Liver (tissue), 9 donors: ENCODE data around the gene TCF12. TPM values are rescaled to one million over a fixed set of nuclear protein-coding genes. Genes with fewer than 3 reads are reported as not detected.

Experiments
- DNase-seq: peaks from one replicate; pipeline ENCODE4 v3.0.0-alpha.2; 2017; ENCODE audit warnings: low spot score
- H3K27ac ChIP-seq, 2 donors: one replicate each; pipeline ENCODE4 v1.7.0; 2013; ENCODE audit warnings: inconsistent platforms in 2 of 2, low read length in 2 of 2, control low read depth in 1 of 2, low read depth in 1 of 2, mild to moderate bottlenecking in 1 of 2
- H3K27me3 ChIP-seq, 4 donors: one replicate each; pipeline versions ENCODE4 v1.6.1 to v1.7.0; 2013; ENCODE audit warnings: low read length in 3 of 4, inconsistent platforms in 1 of 4, mild to moderate bottlenecking in 1 of 4, moderate library complexity in 1 of 4; ENCODE audit not compliant: control insufficient read depth in 4 of 4, insufficient read depth in 4 of 4
- H3K36me3 ChIP-seq, 4 donors: one replicate each; pipeline versions ENCODE4 v1.6.1 to v1.7.0; 2013; ENCODE audit warnings: low read length in 3 of 4, mild to moderate bottlenecking in 3 of 4, low read depth in 1 of 4, moderate library complexity in 1 of 4; ENCODE audit not compliant: control insufficient read depth in 4 of 4, insufficient read depth in 3 of 4
- H3K4me1 ChIP-seq, 4 donors: one replicate each; pipeline versions ENCODE4 v1.6.1 to v1.7.0; 2013; ENCODE audit warnings: low read length in 3 of 4, mild to moderate bottlenecking in 3 of 4, moderate library complexity in 1 of 4; ENCODE audit not compliant: control insufficient read depth in 4 of 4, insufficient read depth in 4 of 4
- H3K4me3 ChIP-seq, 3 donors: one replicate each; pipeline versions ENCODE4 v1.6.1 to v1.7.0; 2013; ENCODE audit warnings: low read length in 3 of 3, control low read depth in 1 of 3, low read depth in 1 of 3, mild to moderate bottlenecking in 1 of 3
- H3K9ac ChIP-seq, 2 donors: one replicate each; pipeline ENCODE4 v1.7.0; 2013; ENCODE audit warnings: low read length in 2 of 2, mild to moderate bottlenecking in 2 of 2, moderate library complexity in 2 of 2, control low read depth in 1 of 2, low read depth in 1 of 2
- H3K9me3 ChIP-seq, 4 donors: one replicate each; pipeline versions ENCODE4 v1.6.1 to v1.7.0; 2013; ENCODE audit warnings: low read length in 3 of 4; ENCODE audit not compliant: control insufficient read depth in 4 of 4
- FOXA1 ChIP-seq: IDR thresholded peaks from 2 replicates; pipeline ENCODE4 v1.6.1; 2016; ENCODE audit warnings: antibody characterized with exemption
- HNF4A ChIP-seq, 2 donors: conservative IDR thresholded peaks; 2 replicates each; pipeline ENCODE4 v1.6.1; 2016; ENCODE audit warnings: antibody characterized with exemption in 2 of 2, mild to moderate bottlenecking in 2 of 2
- HNF4G ChIP-seq: IDR thresholded peaks from 2 replicates; pipeline ENCODE4 v1.6.1; 2016; ENCODE audit warnings: antibody characterized with exemption
- RAD21 ChIP-seq, 2 donors: IDR thresholded peaks; 2 replicates each; pipeline ENCODE4 v1.6.1; 2016; ENCODE audit warnings: antibody characterized with exemption in 2 of 2, mild to moderate bottlenecking in 2 of 2
- RXRA ChIP-seq, 2 donors: IDR thresholded peaks; 2 replicates each; pipeline ENCODE4 v1.6.1; 2017 to 2018; ENCODE audit warnings: antibody characterized with exemption in 2 of 2, mild to moderate bottlenecking in 1 of 2
- SP1 ChIP-seq: IDR thresholded peaks from 2 replicates; pipeline ENCODE4 v1.6.1; 2018; ENCODE audit warnings: antibody characterized with exemption, mild to moderate bottlenecking
- TAF1 ChIP-seq: conservative IDR thresholded peaks from 2 replicates; pipeline ENCODE4 v1.6.1; 2016; ENCODE audit warnings: antibody characterized with exemption, mild to moderate bottlenecking
- WGBS: extraction: QIAGEN DNeasy Blood & Tissue Kit; methylation state at CpG from one replicate; pipeline ENCODE4 v1.1.7; 2013; 5-methylcytosine and 5-hydroxymethylcytosine counted together
- polyA plus RNA-seq, 2 donors: library from polyadenylated mRNA; stranded (reverse) in 1 of 2; unstranded in 1 of 2; fragments of 200-250 nt in 1 of 2; fragments of >200 nt in 1 of 2; fragmentation: Nextera tagmentation in 1 of 2; extraction: Ambion mirVana in 1 of 2; gene quantifications; one replicate each; pipeline versions ENCODE4 v1.2.1 to v1.2.3, GENCODE V29; 2013 to 2015
- total RNA-seq, 2 donors: library from RNA; depleted of rRNA; stranded (reverse); fragments of >200 nt; gene quantifications; one replicate each; pipeline ENCODE4 v1.2.3, GENCODE V29; 2014
- TF ChIP-seq, protein P1 (sequence below): IDR thresholded peaks from 2 replicates; pipeline ENCODE4 v1.6.1; 2016; ENCODE audit warnings: antibody characterized with exemption, mild to moderate bottlenecking
- TF ChIP-seq, protein P2 (sequence below): IDR thresholded peaks from 2 replicates; pipeline ENCODE4 v1.6.1; 2016; ENCODE audit warnings: antibody characterized with exemption
- TF ChIP-seq, protein P3 (sequence below): IDR thresholded peaks from 2 replicates; pipeline ENCODE4 v1.6.1; 2016; ENCODE audit warnings: antibody characterized with exemption
- donor health status: healthy.
- donor health status: healthy.
- donor health status: healthy.
- donor health status: healthy.
- donor health status: healthy.

Gene TCF12
- total and polyA plus RNA-seq, 4 donors, result 8.7 to 38.3 (median 22.3) TPM

DNA sequence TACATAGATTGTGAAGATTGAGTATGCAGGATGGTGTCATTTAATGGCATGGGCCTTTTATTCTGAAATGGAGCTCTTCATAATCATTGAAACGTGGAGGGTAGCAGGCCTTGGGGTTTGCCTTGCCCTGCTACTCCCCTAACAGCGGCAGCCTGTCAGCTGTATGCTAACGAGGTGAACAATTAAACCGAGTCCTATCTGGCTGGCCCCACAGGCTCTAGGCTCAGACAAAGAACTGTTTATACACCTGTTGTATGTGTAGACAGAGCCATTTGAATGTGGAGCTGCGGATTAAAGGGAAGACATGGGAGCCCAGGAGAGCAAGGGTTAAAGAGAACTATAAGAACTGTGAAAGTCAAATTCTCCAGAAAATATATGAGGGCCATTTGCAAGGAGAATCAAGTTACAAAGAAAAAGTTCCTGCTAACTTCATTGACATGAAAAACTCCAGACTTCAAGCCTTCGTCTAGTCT, 341.2 kb downstream of the TCF12 start (continued):
- TF ChIP-seq, protein P1, sequence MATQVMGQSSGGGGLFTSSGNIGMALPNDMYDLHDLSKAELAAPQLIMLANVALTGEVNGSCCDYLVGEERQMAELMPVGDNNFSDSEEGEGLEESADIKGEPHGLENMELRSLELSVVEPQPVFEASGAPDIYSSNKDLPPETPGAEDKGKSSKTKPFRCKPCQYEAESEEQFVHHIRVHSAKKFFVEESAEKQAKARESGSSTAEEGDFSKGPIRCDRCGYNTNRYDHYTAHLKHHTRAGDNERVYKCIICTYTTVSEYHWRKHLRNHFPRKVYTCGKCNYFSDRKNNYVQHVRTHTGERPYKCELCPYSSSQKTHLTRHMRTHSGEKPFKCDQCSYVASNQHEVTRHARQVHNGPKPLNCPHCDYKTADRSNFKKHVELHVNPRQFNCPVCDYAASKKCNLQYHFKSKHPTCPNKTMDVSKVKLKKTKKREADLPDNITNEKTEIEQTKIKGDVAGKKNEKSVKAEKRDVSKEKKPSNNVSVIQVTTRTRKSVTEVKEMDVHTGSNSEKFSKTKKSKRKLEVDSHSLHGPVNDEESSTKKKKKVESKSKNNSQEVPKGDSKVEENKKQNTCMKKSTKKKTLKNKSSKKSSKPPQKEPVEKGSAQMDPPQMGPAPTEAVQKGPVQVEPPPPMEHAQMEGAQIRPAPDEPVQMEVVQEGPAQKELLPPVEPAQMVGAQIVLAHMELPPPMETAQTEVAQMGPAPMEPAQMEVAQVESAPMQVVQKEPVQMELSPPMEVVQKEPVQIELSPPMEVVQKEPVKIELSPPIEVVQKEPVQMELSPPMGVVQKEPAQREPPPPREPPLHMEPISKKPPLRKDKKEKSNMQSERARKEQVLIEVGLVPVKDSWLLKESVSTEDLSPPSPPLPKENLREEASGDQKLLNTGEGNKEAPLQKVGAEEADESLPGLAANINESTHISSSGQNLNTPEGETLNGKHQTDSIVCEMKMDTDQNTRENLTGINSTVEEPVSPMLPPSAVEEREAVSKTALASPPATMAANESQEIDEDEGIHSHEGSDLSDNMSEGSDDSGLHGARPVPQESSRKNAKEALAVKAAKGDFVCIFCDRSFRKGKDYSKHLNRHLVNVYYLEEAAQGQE, result no peak
- TF ChIP-seq HNF4A (conservative IDR thresholded peaks at IDR 0.05), result no peak
- no peak for TF ChIP-seq RAD21 (IDR thresholded peaks at IDR 0.05)
- no peak for TF ChIP-seq HNF4G

DNA sequence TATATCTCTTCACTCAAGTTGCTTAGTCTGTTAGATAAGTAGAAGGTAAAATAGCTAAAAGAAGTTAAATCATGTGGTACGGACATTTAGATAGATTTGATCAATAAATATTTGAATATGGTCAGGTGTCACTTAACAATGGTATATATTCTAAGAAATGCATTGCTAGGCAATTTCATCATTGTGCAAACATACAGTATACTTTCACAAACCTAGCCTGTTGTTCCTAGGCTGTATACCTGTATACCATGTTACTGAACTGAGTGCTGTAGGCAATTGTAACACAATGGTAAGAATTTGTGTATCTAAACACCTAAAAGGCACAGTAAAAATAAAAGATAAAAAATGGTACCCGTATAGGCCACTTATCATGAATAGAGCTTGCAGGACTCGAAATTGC, 345.1 kb downstream of the TCF12 start:
- H3K27ac ChIP-seq, result no peak overlapping the region
- no peak overlapping the region for H3K4me3 ChIP-seq
- peaks cover 7 to 24% (median 18%) of the 10 kb centered on the region in 4 donors for H3K36me3 ChIP-seq
- no peaks in the 10 kb centered on the region for H3K27me3 ChIP-seq
- no peak overlapping the region for H3K9ac ChIP-seq
- H3K9me3 ChIP-seq, result no peaks in the 10 kb centered on the region
- H3K4me1 ChIP-seq, result no peaks in the 10 kb centered on the region
- TF ChIP-seq, protein P1, result no peak
- TF ChIP-seq, protein P2, sequence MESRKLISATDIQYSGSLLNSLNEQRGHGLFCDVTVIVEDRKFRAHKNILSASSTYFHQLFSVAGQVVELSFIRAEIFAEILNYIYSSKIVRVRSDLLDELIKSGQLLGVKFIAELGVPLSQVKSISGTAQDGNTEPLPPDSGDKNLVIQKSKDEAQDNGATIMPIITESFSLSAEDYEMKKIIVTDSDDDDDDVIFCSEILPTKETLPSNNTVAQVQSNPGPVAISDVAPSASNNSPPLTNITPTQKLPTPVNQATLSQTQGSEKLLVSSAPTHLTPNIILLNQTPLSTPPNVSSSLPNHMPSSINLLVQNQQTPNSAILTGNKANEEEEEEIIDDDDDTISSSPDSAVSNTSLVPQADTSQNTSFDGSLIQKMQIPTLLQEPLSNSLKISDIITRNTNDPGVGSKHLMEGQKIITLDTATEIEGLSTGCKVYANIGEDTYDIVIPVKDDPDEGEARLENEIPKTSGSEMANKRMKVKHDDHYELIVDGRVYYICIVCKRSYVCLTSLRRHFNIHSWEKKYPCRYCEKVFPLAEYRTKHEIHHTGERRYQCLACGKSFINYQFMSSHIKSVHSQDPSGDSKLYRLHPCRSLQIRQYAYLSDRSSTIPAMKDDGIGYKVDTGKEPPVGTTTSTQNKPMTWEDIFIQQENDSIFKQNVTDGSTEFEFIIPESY, result no peak
- TF ChIP-seq HNF4A (conservative IDR thresholded peaks at IDR 0.05) (no peak), RXRA (IDR thresholded peaks at IDR 0.05) (no peak), TAF1 (no peak), FOXA1 (no peak), SP1 (no peak)
- TF ChIP-seq, protein P3, sequence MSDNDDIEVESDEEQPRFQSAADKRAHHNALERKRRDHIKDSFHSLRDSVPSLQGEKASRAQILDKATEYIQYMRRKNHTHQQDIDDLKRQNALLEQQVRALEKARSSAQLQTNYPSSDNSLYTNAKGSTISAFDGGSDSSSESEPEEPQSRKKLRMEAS, result no peak
- WGBS, result 93% methylated on average over 3 of the region's 3 CpGs
- no peak for DNase-seq
